ENCODE results near the gene CHN1. TPM values are rescaled to one million over a fixed set of nuclear protein-coding genes. Genes with fewer than 3 reads are reported as not detected.

CHN1 gene
- polyA plus RNA-seq, 1 donor (not counting 4 experiments of a cell fraction or from before 2014, with no cell fraction given) = 2.3 TPM

DNA sequence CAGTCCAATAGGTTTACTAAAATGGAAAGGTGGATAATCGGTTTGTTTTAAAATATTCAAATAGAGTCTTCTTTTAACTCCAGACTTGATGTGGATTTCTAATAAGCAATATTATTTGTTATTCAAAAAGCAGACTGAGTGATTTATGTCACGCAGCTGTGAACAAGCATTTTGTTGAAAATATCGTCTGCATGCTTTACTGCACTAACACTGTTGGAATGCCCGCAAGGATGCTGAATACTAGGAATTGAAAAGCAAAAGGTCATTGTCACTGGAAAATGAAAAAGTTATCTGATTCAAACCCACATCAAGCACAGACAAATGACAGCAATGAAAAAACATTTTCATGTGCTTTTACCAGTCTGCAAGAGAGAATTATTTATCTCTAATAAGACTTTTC is 31.1 kb downstream of the CHN1 start:
- no peak overlapping the region for H3K4me3 ChIP-seq (ENCODE audit: control insufficient read depth in 2 of 3, extremely low read depth in 1 of 3, insufficient read depth in 2 of 3, low read depth in 1 of 3, low read length in 3 of 3)
- H3K27me3 ChIP-seq (ENCODE audit: control insufficient read depth, extremely low read depth, insufficient read depth, low read length) = no peaks in the 10 kb centered on the region
- H3K9me3 ChIP-seq (ENCODE audit: control insufficient read depth, low read depth, low read length) = no peaks in the 10 kb centered on the region
- no peak for DNase-seq (ENCODE audit: low read depth, low spot score)
- no peaks in the 10 kb centered on the region for H3K9me1 ChIP-seq (ENCODE audit: control insufficient read depth, extremely low read depth, insufficient read depth, low read length)
- no peak overlapping the region for H3K4me2 ChIP-seq (ENCODE audit: control insufficient read depth, extremely low read depth, insufficient read depth, low read depth, low read length)
- H3K36me3 ChIP-seq (ENCODE audit: control insufficient read depth in 2 of 2, extremely low read depth in 1 of 2, insufficient read depth in 2 of 2, low read length in 2 of 2) = no peaks in the 10 kb centered on the region
- TF ChIP-seq, protein P1, sequence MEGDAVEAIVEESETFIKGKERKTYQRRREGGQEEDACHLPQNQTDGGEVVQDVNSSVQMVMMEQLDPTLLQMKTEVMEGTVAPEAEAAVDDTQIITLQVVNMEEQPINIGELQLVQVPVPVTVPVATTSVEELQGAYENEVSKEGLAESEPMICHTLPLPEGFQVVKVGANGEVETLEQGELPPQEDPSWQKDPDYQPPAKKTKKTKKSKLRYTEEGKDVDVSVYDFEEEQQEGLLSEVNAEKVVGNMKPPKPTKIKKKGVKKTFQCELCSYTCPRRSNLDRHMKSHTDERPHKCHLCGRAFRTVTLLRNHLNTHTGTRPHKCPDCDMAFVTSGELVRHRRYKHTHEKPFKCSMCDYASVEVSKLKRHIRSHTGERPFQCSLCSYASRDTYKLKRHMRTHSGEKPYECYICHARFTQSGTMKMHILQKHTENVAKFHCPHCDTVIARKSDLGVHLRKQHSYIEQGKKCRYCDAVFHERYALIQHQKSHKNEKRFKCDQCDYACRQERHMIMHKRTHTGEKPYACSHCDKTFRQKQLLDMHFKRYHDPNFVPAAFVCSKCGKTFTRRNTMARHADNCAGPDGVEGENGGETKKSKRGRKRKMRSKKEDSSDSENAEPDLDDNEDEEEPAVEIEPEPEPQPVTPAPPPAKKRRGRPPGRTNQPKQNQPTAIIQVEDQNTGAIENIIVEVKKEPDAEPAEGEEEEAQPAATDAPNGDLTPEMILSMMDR (optimal IDR thresholded peaks at IDR 0.05 in 1 of 3, IDR thresholded peaks at IDR 0.05 in 1 of 3, conservative IDR thresholded peaks at IDR 0.05 in 1 of 3; ENCODE audit: extremely low read depth in 1 of 3, insufficient read depth in 2 of 3, low read length in 3 of 3) = no peak
- TF ChIP-seq EZH2 (IDR thresholded peaks at IDR 0.05; ENCODE audit: low read length) = no peak
- H3K9ac ChIP-seq (ENCODE audit: control insufficient read depth, extremely low read depth, insufficient read depth, low read length) = no peak overlapping the region
- H3K27ac ChIP-seq (ENCODE audit: control insufficient read depth, insufficient read depth, low read length) = no peak overlapping the region
- peaks cover 23% of the 10 kb centered on the region for H3K4me1 ChIP-seq (ENCODE audit: control insufficient read depth, extremely low read depth, insufficient read depth, low read length)
- dilution Hi-C loops (cut with MboI; ENCODE audit: extremely low pct_ligation_motif_present, low sequenced_read_pairs) = loop anchor here (5.0 to 25.0 kb wide), 2 partner anchors 57 to 212 kb away; partner anchors contain the start of gene CHRNA1
- no peak overlapping the region for H2AFZ ChIP-seq (ENCODE audit: control insufficient read depth, low read length)
- FAIRE-seq = no peak
- no peaks in the 10 kb centered on the region for H3K79me2 ChIP-seq (ENCODE audit: control insufficient read depth, insufficient read depth, low read length)
- H4K20me1 ChIP-seq (ENCODE audit: control insufficient read depth, extremely low read depth, insufficient read depth, low read length) = no peaks in the 10 kb centered on the region

GRCh38 chr2:174972924-174973323 is 32.3 kb downstream of the CHN1 start:
- no peaks in the 10 kb centered on the region for H3K27me3 ChIP-seq (ENCODE audit: control insufficient read depth, extremely low read depth, insufficient read depth, low read length)
- dilution Hi-C loops (cut with MboI; ENCODE audit: extremely low pct_ligation_motif_present, low sequenced_read_pairs) = loop anchor here (5.0 to 25.0 kb wide), 2 partner anchors 56 to 211 kb away; partner anchors contain the start of gene CHRNA1
- DNase-seq (ENCODE audit: low read depth, low spot score) (peak; percentile 53), FAIRE-seq (peak; percentile 73)
- no peaks in the 10 kb centered on the region for H3K36me3 ChIP-seq (ENCODE audit: control insufficient read depth in 2 of 2, extremely low read depth in 1 of 2, insufficient read depth in 2 of 2, low read length in 2 of 2)
- H3K9me3 ChIP-seq (ENCODE audit: control insufficient read depth, low read depth, low read length) = no peaks in the 10 kb centered on the region
- H3K9me1 ChIP-seq (ENCODE audit: control insufficient read depth, extremely low read depth, insufficient read depth, low read length) = no peaks in the 10 kb centered on the region
- H3K79me2 ChIP-seq (ENCODE audit: control insufficient read depth, insufficient read depth, low read length) = no peaks in the 10 kb centered on the region
- peak overlapping the region; percentile 18 for H3K27ac ChIP-seq (ENCODE audit: control insufficient read depth, insufficient read depth, low read length)
- no peaks in the 10 kb centered on the region for H4K20me1 ChIP-seq (ENCODE audit: control insufficient read depth, extremely low read depth, insufficient read depth, low read length)
- H2AFZ ChIP-seq (ENCODE audit: control insufficient read depth, low read length) = no peak overlapping the region
- no peak overlapping the region for H3K4me2 ChIP-seq (ENCODE audit: control insufficient read depth, extremely low read depth, insufficient read depth, low read depth, low read length)
- H3K4me1 ChIP-seq (ENCODE audit: control insufficient read depth, extremely low read depth, insufficient read depth, low read length) = peaks cover 23% of the 10 kb centered on the region
- H3K4me3 ChIP-seq (ENCODE audit: control insufficient read depth in 2 of 3, extremely low read depth in 1 of 3, insufficient read depth in 2 of 3, low read depth in 1 of 3, low read length in 3 of 3) = no peak overlapping the region
- TF ChIP-seq, protein P1 (optimal IDR thresholded peaks at IDR 0.05 in 1 of 3, IDR thresholded peaks at IDR 0.05 in 1 of 3, conservative IDR thresholded peaks at IDR 0.05 in 1 of 3; ENCODE audit: extremely low read depth in 1 of 3, insufficient read depth in 2 of 3, low read length in 3 of 3) = no peak
- no peak for TF ChIP-seq EZH2 (IDR thresholded peaks at IDR 0.05; ENCODE audit: low read length)
- H3K9ac ChIP-seq (ENCODE audit: control insufficient read depth, extremely low read depth, insufficient read depth, low read length) = no peak overlapping the region
